Tibial nerve (tissue), 4 donors: ENCODE measurements around the gene LRRC47.

Source experiments
- CTCF ChIP-seq, 5 experiments: fragments of 200-600 bp in 3 of 5; fragments of 450-650 bp in 2 of 5; sonication (generic) in 3 of 5; IDR thresholded peaks; one replicate each; pipeline ENCODE4 v1.5.1; 2016 to 2019; ENCODE audit warnings: antibody characterized with exemption in 5 of 5, mild to moderate bottlenecking in 3 of 5, moderate library complexity in 2 of 5
- EP300 ChIP-seq, 2 donors: sonication (generic); formaldehyde crosslinking; IDR thresholded peaks; one replicate each; pipeline ENCODE4 v1.6.1; 2017; ENCODE audit warnings: antibody characterized with exemption in 2 of 2, mild to moderate bottlenecking in 1 of 2
- POLR2A ChIP-seq, 2 donors: fragments of 450-650 bp; IDR thresholded peaks; one replicate each; pipeline ENCODE4 v1.6.1; 2017; ENCODE audit warnings: antibody characterized with exemption in 2 of 2, mild to moderate bottlenecking in 2 of 2, moderate library complexity in 2 of 2

GRCh38 chr1:3819771-3820200, 23.5 kb upstream of the LRRC47 start:
- no peak for TF ChIP-seq EP300 (IDR thresholded peaks at IDR 0.05)
- TF ChIP-seq CTCF (IDR thresholded peaks at IDR 0.05) = no peak
- no peak for TF ChIP-seq POLR2A (IDR thresholded peaks at IDR 0.05)
